NCI-H526 (cell line): Measurements from ENCODE around the gene C1GALT1C1L.
"Not testable (repeated sequence)": the region's sequence is repeated elsewhere in the genome, so short reads cannot be mapped to it uniquely, and the experiment has no call there.

Source experiments
- DNase-seq, 2 experiments: peaks; one replicate each; lab custom pipeline; 2025; lab: John Stamatoyannopoulos, UW

C1GALT1C1L gene

GRCh38 chr2:43653506-43653905 lies 22.7 kb downstream of the C1GALT1C1L start:
- no peak for DNase-seq

- no peak for DNase-seq
Observed at GRCh38 chr2:43648994-43649701, 27.1 kb downstream of the C1GALT1C1L start.

- DNase-seq: no peak
Observed at GRCh38 chr2:43643680-43644079, 32.5 kb downstream of the C1GALT1C1L start.

- DNase-seq: no peak
Observed at GRCh38 chr2:43642363-43642762, 33.9 kb downstream of the C1GALT1C1L start.

GRCh38 chr2:43637030-43637803 lies 39.0 kb downstream of the C1GALT1C1L start, which contains the start of gene PLEKHH2:
Gene PLEKHH2 (plus strand): TSS chr2:43637260. CDS start chr2:43644674, 7,414 bp downstream.
- peak; percentile 55 to 91 for DNase-seq

GRCh38 chr2:43636621-43637020 lies 39.6 kb downstream of the C1GALT1C1L start:
- DNase-seq: peak in 1 of 2 experiments; percentile 33

- DNase-seq: not testable (repeated sequence)
Observed at GRCh38 chr2:43636153-43636552, 40.1 kb downstream of the C1GALT1C1L start.

GRCh38 chr2:43634604-43635306 lies 41.5 kb downstream of the C1GALT1C1L start:
- DNase-seq: peak; percentile 77 to 87

- no peak for DNase-seq
Observed at GRCh38 chr2:43631618-43632317, 44.5 kb downstream of the C1GALT1C1L start.
